Activated B cell treated with CpG ODN at 0.5 μM for 24 hours (primary cell): ENCODE measurements around the gene PSMC5. TPM values are rescaled to one million over a fixed set of nuclear protein-coding genes. Genes with fewer than 3 reads are reported as not detected.

Source experiments
- ATAC-seq: fragments of 200-7000 bp; cut with Tn5 transposase; one replicate; pipeline ENCODE4 v1.10.0; 2021; ENCODE audit warnings: low read depth, mild to moderate bottlenecking, moderate library complexity
- CTCF ChIA-PET: fragments of 350-600 bp; sonication (Branson Sonifier 250); formaldehyde crosslinking; loops from one replicate; lab custom pipeline; 2021; ENCODE audit warnings: antibody characterized with exemption; lab: Charles Lee
- POLR2A ChIA-PET: fragments of 350-600 bp; sonication (Branson Sonifier 250); formaldehyde crosslinking; loops from one replicate; lab custom pipeline; 2021; ENCODE audit warnings: antibody characterized with exemption; lab: Charles Lee
- DNase-seq: peaks from one replicate; pipeline ENCODE4 v3.0.0; 2022
- H3K27ac Mint-ChIP-seq: one replicate; pipeline ENCODE4 v1.8.0; 2020; ENCODE audit warnings: mixed read lengths
- H3K27me3 Mint-ChIP-seq: one replicate; pipeline ENCODE4 v1.8.0; 2021; ENCODE audit warnings: mixed read lengths
- H3K36me3 Mint-ChIP-seq: one replicate; pipeline ENCODE4 v1.8.0; 2021; ENCODE audit warnings: low read depth, mixed read lengths
- H3K4me1 Mint-ChIP-seq: one replicate; pipeline ENCODE4 v1.8.0; 2021; ENCODE audit warnings: mixed read lengths
- H3K4me3 Mint-ChIP-seq: one replicate; pipeline ENCODE4 v1.8.0; 2020; ENCODE audit warnings: mild to moderate bottlenecking, mixed read lengths
- H3K9me3 Mint-ChIP-seq: one replicate; pipeline ENCODE4 v1.8.0; 2020; ENCODE audit warnings: mixed read lengths
- CTCF ChIP-seq: fragments of 200-600 bp; IDR thresholded peaks from one replicate; pipeline ENCODE4 v1.8.0; 2022; ENCODE audit warnings: antibody characterized with exemption, mild to moderate bottlenecking
- intact Hi-C: fragments of 100-400 bp; cut with micrococcal nuclease; formaldehyde crosslinking; loops from one replicate; pipeline ENCODE4 v1.15.1; 2024
- total RNA-seq: library from RNA; stranded (reverse); gene quantifications from 2 replicates; pipeline ENCODE4 v1.2.3, GENCODE V29; 2022

Gene PSMC5
- total RNA-seq, 1 donor from 2014 or later = 157 TPM

- Mint-ChIP-seq H3K9me3 (no peaks in the 10 kb centered on the region), H3K4me3 (no peak overlapping the region), H3K36me3 (peaks cover 65% of the 10 kb centered on the region), H3K27ac (no peak overlapping the region), H3K27me3 (no peaks in the 10 kb centered on the region), H3K4me1 (peaks cover 53% of the 10 kb centered on the region)
- intact Hi-C loops = loop anchor here (1.0 to 2.0 kb wide), 3 partner anchors 8 to 410 kb away; partner anchors contain the start of genes FTSJ3 and PSMC5
- TF ChIP-seq CTCF = no peak
- ChIA-PET POLR2A (interaction anchor here (0.5 to 5.3 kb wide), 4 partner anchors 7 to 224 kb away, joined by 3 to 30 read pairs (median 5); partner anchors contain the start of genes CCDC47 and SMARCD2), CTCF (interaction anchor here (0.9 kb wide), 1 partner anchor 140 kb away, joined by 3 read pairs; no protein-coding TSS in a partner anchor)
- DNase-seq (no peak), ATAC-seq (no peak)
These were observed 8.0 kb downstream of the PSMC5 start for GRCh38 chr17:63835167-63835720.

DNA sequence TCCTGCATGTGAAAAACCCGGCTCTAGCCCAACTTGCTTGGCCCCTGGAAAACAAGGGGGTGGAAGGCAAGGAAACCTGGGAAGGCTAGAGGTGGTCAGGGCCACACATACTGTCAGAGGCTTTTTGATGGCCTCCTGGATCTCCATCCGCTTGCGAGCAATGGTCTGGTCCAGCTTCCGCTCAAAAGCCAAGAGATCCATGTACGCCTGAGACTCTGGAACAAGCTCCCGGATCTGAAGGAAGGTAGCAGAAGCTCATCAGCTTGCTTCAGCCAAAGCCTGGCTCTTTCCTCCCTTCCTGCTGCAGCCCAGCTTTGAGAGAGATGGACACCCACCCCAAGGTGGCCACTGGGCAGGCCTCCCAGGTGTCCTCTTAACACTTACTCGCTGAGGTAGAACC lies 9.6 kb downstream of the PSMC5 start:
- CTCF ChIA-PET = interaction anchor here (1.0 kb wide), 1 partner anchor 19 kb away, joined by 3 read pairs; no protein-coding TSS in a partner anchor
- peaks cover 58% of the 10 kb centered on the region for H3K4me1 Mint-ChIP-seq
- no peaks in the 10 kb centered on the region for H3K27me3 Mint-ChIP-seq
- peaks cover 52% of the 10 kb centered on the region for H3K36me3 Mint-ChIP-seq
- ATAC-seq (no peak), DNase-seq (no peak)
- no peak for TF ChIP-seq CTCF
- intact Hi-C loops = no loop called here
- H3K4me3 Mint-ChIP-seq = no peak overlapping the region
- H3K27ac Mint-ChIP-seq = no peak overlapping the region
- POLR2A ChIA-PET = interaction anchor here (8.3 kb wide), 1 partner anchor 10 kb away, joined by 112 read pairs; the partner anchor contains the start of genes FTSJ3 and PSMC5
- no peaks in the 10 kb centered on the region for H3K9me3 Mint-ChIP-seq

- Mint-ChIP-seq H3K27me3 (no peaks in the 10 kb centered on the region), H3K36me3 (peaks cover 48% of the 10 kb centered on the region), H3K4me1 (peaks cover 56% of the 10 kb centered on the region), H3K27ac (no peak overlapping the region), H3K9me3 (no peaks in the 10 kb centered on the region), H3K4me3 (no peak overlapping the region)
- ChIA-PET POLR2A (interaction anchor here (6.7 to 8.3 kb wide), 2 partner anchors 10 to 63 kb away, joined by 72 to 112 read pairs; partner anchors contain the start of genes CCDC47, DDX42, FTSJ3 and PSMC5), CTCF (interaction anchor here (1.0 kb wide), 1 partner anchor 19 kb away, joined by 3 read pairs; no protein-coding TSS in a partner anchor)
- TF ChIP-seq CTCF = no peak
- no peak for DNase-seq
- intact Hi-C loops = no loop called here
- ATAC-seq = no peak
These were observed 10.2 kb downstream of the PSMC5 start for GRCh38 chr17:63837480-63837879.

- no peak for TF ChIP-seq CTCF
- intact Hi-C loops = no loop called here
- ChIA-PET POLR2A (interaction anchor here (1.6 to 8.3 kb wide), 3 partner anchors 11 to 139 kb away, joined by 8 to 112 read pairs (median 72); partner anchors contain the start of genes CCDC47, DDX42, FTSJ3 and PSMC5), CTCF (interaction anchor here (0.9 to 1.0 kb wide), 2 partner anchors 11 to 20 kb away, joined by 3 to 5 read pairs; no protein-coding TSS in a partner anchor)
- H3K27me3 Mint-ChIP-seq = no peaks in the 10 kb centered on the region
- H3K27ac Mint-ChIP-seq = no peak overlapping the region
- no peaks in the 10 kb centered on the region for H3K9me3 Mint-ChIP-seq
- ATAC-seq = no peak
- no peak for DNase-seq
- H3K4me3 Mint-ChIP-seq = no peak overlapping the region
- peaks cover 42% of the 10 kb centered on the region for H3K36me3 Mint-ChIP-seq
- peaks cover 56% of the 10 kb centered on the region for H3K4me1 Mint-ChIP-seq
These were observed 10.8 kb downstream of the PSMC5 start for GRCh38 chr17:63837962-63838600.
